T-helper 2 cell treated with Interferon-gamma antibody and Interleukin-4, amounts not matched to agents 100 ng/mL and 5 ng/mL, for 36 hours (primary cell): ENCODE measurements around the gene GPR158. TPM values are rescaled to one million over a fixed set of nuclear protein-coding genes. Genes with fewer than 3 reads are reported as not detected.

ENCODE experiments used
- intact Hi-C: fragments of 100-400 bp; cut with micrococcal nuclease; formaldehyde crosslinking; loops from one replicate; pipeline ENCODE4 v1.15.1; 2023
- total RNA-seq: library from RNA; stranded (reverse); gene quantifications from 2 replicates; pipeline ENCODE4 v1.2.3, GENCODE V29; 2022

GPR158 gene
- total RNA-seq, 1 donor from 2014 or later: not detected

DNA sequence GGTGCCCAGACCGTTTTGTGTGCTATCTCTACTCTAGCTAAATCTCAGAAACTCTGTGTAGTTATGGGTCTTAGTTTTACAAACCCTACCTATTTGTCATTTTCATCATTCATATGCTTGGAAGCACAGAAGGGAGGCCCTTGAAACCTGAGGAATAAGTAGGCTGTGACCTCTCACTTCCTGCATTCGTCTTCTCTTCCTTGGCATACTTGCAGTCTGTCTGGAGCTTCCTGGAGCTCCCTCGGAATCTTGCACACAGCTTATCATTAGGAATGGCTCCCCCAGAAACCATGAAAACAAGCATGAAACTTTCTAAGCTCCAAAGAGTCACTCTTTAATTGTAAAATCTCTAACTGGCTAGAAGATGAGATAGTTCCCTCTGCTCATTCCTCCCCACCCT lies 382.3 kb downstream of the GPR158 start:
- intact Hi-C loops: no loop called here

DNA sequence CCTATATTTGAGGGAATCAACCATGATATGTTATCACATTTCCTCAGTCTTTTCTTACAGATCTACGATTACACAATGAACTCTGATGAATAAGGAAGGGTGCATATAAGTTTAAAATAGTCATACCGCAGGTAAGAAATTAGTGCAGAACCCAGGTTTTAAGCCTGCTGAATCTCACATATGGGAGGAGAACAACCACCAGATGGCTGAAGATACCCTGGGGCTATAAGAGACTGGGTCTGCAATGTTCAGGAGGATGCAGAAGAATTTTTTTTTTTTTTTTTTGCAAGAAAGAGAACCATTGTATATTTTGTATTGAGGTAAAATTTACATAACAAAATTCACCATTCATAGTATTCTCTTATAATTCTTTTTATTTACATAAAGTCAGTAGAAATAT lies 387.0 kb downstream of the GPR158 start:
- intact Hi-C loops: no loop called here

DNA sequence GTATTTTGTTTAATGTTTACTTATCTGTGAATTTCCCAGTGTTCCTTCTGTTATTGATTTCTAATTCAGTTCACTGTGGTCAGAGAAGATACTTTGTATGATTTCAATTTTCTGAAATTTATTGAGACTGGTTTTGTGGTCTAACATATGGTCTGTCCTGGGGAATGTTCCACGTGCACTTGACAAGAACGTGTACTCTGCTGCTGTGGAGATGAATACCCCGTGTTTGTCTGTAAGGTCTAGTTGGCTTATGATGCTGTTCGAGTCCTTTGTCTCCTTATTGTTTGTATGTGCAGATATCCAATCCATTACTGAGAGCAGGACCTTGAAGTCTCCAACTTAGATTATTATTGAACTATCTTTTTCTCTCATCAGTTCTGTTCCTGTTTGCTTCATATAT lies 387.7 kb downstream of the GPR158 start:
- intact Hi-C loops: no loop called here

DNA sequence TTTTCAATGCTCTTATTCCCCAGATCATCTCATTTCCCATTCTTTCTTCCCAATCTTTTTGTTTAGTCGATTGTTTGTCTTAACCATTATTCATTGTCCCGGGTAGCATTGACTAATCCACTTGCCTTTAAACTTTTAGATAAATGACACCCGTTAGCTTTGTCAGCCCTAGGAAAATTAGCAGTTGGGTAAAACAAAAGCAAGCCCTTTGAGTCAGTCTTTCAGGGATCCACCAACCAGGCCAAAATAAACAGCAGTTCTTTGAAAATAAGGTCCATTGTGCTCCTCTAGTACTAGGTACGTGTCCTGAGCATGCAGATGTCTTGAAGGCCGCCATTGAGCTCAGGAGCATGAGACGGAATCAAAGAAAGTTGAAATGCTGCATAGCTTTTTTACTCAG lies 389.6 kb downstream of the GPR158 start:
- intact Hi-C loops: no loop called here

DNA sequence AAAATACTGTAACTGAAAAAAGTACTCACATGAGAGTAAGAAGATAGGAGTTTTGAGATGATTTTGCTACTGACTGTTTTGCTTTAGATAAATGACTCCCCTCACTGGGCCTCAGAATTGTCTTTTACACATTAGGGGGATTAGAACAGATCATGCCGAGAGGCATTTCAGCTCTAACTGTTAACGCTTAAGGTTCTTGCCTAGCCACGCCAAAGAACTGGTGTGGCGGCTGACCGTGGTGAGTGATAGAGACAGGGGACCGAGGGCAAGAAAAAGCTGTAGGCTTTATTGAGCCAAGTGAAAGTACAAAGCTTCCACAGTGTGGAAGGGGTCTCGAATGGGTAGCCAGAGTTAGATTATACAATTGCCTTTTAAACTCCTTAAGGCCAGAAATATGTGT lies 390.8 kb downstream of the GPR158 start:
- intact Hi-C loops: no loop called here

DNA sequence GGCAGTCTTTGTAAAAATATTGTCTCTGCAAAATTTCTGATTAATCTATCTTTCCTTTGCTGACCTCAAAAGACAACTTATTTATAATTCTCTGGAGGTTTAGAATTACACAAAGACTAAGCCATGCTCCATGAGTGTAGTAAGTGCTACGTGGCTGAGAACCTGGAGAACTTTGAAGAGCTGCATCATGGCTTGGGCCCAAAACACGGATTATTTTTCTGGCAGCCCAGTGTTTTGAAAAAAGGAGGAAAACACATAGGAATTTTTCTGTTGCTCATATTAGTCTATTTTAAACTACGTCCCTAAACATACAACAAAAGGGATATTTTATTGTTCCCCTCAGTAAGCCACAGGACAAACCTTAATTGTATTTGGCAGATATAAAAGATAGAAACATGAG lies 398.5 kb downstream of the GPR158 start:
- intact Hi-C loops: no loop called here

DNA sequence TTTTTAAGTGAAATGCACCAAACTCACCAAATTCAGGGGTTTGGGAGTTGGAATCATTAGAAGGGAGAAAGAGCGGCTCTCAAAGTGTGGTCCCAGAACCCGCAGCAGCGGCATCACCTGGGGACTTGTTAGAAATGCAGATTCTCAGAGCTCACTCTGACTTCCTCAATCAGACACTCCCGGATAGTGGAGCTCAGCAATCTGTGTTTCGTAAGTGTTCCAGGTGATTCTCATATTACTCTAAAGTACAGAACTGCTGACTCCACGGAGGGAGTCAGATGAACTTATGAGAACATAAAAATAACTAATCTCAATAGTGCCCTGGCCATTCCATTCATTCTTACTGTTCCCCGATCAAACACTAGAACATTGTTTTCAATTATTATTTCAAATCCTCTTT lies 400.5 kb downstream of the GPR158 start:
- intact Hi-C loops: no loop called here

DNA sequence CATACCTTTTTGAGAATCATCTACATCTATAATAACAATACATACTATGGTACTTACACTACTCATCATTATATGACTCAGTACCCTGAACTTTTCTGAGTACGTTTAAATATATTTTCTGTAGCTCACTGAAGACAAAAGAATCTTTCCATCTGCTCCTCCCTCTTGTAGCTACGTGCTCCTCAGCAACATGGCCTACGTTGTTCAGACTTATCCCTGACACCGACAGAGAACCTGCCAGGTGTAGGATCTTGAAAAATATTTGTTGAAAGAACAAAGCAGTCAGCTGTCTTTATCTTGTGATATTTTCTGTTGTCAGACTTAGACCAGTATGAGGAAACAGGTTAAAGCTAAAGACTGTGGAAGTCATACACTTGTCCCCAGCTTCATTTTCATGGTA lies 403.3 kb downstream of the GPR158 start:
- intact Hi-C loops: no loop called here

DNA sequence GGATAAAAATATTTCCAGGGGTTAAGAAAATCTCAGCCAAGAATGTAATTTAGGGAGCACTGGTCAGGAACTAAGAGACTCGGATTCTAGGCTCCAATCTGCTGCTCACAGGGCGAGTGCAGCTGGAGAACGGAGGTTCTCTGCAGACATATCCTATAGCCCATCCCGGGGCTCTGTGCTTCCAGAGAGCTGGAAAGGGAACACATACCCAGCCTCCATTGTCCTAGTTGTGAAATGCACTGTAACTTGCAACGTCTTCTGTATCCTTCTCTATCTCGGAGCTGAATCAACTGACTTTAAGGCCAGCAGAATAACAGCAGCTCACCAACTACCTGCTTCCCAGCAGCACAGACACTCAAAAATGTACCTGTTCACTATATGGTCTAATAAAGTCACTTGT lies 408.2 kb downstream of the GPR158 start:
- intact Hi-C loops: no loop called here

DNA sequence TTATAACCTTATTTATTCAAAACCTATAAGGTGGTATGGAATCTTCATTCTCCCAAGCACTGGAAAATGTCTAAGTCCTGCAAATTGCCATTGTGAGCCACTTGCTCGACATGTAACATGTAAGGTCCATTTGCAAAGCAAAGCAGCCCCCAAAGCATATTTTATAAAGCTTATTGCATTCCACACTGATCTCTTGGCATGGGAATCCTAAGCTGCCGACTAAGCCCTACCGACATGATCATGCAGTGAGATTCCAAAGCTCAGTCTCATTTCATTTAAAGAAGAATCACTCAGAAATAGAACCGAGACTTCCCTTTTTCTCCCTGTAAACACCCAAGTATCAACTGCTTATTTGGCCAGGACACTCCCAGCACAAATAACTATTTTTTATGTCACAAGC lies 425.9 kb downstream of the GPR158 start:
- intact Hi-C loops: no loop called here

DNA sequence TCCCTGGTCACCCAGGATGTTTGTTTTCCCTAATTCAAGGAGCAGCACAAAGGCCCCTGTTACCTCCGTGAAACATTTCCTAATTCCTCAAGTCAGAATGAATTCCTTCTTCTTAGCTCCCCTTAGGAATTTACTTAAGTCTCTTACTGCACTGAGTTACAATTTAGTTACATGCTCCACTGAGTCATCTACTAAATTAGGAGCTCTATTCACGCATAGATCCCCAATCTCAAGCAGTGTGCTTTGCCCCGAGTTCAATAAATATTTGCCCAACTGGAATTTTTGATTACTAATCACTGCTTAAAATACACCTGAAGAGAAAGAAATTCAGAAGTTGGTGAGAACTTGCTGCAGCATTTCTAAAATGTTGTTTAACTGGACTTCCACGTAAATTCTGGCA lies 429.8 kb downstream of the GPR158 start:
- intact Hi-C loops: no loop called here

DNA sequence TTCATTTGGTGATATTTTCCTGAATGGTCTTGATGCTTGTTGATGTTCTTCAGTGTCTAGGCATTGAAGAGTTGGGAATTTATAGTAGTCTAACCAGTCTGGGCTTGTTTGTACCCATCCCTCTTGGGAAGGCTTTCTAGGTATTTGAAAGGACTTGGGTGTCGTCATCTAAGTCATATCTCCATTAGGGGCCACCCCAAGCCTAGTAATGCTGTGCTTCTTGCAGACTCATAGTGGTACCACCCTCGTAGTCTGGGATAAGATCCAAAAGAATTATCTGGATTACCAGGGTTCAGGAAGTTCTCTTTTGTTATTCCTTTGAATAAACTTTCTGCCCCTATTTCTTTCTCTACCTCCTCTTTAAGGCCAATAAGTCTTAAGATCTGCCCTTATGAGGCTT lies 439.9 kb downstream of the GPR158 start:
- intact Hi-C loops: no loop called here

DNA sequence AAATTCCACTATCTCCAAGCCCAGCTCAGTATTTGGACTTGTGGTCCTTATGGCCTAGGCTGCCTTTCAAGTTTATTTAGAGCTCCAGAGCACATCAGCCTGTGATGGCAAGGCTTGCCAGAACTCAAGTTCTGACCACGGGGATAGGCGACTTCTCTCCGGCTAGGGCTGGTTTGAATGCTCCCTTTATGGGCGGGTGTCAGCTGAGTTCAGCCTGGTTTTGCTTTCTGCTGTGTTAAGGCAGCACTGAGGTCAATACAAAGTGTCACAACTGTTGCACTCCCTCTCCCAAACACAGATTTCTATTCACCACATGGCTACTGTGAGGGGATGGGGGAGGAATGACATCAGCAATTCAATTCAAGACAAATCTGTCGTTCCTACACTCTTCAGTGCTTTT lies 441.1 kb downstream of the GPR158 start:
- intact Hi-C loops: no loop called here

DNA sequence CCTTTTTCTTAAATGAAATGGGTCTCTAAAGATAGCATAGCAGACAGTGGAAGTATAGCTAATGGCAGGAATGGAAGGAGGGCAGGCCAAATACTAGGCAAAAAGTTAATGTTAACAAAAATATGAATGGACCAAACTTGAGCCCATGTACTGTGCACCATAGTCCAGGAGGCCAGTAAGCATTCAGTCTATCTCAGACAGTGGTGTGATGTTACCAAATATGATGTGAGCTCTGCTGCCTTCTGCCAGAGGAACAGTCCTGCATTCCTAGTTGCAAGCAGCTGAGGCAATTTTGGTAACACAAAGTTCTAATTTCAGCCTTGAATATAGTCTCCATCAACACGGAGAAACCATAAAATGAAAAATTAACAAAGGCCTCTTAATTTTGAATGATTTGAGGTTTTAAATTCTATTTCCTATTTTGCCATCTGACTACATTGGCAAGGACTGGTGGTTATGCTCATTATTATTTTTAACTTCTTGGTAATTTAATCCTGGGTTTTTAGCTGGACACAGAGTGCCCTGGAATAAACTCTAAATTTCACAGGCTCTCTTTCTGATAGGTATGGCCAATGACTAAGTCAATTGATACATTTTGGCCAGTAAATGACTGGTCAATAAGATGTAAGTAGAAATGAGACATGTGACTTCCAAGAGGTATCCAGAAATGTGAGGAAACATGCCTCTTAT lies 442.2 kb downstream of the GPR158 start:
- intact Hi-C loops: no loop called here

DNA sequence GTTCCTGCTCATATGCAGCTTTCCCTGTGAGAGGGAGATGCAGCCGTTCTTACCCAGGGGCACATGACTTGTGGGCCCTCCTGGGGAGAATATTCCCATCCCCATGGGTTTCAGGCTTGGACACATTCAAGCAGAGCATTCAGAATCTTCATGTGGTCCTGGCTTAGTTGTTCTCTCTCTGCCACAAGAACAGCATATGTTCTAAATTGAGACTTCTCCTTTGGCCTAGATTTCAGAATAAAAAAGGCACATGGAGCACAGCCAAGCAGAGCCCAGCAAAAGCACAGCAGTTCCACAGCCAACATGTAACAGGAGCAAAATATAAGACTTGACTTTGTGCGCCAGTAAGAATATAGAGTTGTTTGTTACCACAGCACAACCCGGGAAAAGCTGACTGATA lies 452.8 kb downstream of the GPR158 start:
- intact Hi-C loops: no loop called here

DNA sequence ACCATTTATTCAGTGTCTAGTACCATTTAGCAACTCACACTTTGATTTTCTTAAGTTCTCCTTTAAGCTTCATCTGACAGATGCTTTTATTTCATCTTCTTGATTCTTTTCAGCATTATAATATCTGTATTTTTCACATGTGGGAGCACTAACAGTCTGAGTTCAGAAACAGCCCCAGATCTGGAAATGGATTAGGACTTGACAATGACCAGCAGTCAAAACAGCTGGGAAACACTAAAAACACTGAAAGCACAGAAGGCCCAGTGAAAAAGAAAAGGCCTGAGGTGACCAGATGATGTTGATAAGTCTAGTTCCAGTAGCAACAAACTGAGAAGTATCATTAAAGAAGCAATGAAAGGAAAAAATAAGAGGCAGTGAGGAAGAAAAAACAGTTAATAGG lies 454.5 kb downstream of the GPR158 start:
- intact Hi-C loops: no loop called here

DNA sequence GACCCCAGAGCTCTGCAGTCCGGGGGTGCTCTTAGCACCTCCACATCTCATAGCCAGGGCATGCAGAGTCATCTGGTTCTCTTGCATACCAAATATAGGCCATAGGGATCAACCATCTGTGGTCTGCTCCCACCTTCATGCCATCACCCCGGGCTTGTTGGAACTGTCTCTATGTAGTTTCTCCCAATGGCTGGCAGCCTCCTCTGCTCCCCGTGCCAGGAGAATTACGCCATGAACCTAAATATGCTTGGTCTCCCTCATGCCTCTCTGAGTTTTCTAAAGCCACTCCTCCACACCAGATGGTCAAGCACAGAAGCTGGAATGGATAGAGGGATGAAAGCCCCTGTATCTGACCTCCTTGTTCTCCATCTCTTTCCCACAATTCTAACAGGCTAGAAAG lies 456.7 kb downstream of the GPR158 start:
- intact Hi-C loops: no loop called here

DNA sequence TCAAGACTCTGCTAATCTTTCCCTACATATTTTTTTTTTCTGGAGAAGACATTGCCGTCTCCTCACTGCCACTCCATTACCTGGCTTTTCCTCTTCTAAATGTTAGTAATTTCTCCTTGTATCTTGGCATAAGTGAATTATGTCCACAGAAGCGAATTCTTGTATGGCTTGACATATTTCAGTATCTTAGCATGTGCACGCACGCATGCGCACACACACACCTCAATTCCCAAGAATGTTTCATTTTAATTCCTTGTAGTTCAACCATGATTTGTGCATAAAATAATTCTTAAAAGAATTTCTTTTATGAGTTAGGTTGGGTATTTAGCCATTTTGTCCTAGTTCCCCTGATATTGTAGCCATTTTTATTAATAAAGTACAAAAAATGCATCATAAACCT lies 458.0 kb downstream of the GPR158 start:
- intact Hi-C loops: no loop called here

DNA sequence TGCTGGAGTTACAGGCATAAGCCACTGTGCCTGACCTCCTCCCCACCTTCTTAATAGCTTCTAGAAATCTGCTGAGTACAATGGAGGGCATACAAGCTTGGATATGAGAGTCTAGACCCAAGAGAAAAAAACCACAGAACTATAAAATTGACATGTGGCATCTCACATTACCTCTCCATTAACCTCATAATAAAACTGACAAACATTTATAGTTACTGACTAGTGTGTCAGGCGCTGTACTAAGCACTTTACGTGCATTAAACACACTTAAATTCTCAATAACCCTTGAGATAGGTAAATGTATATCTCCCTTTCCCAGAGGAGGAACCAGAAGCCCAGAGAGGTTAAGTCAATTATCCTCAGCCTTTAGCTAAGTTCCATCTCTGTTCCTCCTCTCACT lies 458.7 kb downstream of the GPR158 start:
- intact Hi-C loops: no loop called here

DNA sequence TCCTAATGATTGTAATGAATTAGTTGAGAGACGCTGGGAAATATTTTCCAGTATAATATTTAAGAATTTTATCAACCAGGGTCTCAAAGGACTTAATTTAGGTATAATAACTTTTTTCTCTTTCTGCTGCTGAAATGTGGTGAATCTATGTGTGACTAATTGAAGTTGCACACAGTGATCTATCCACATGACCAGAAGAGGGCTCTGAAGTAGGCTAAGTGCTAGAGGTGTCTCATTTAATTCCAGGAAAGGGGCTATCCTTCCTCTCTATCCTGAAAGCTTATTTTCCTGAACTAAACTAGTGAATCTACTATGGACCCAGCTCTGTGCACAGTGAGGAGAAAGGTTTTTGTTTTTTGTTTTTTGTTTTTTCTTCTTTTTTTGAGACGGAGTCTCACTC lies 464.8 kb downstream of the GPR158 start:
- intact Hi-C loops: no loop called here

DNA sequence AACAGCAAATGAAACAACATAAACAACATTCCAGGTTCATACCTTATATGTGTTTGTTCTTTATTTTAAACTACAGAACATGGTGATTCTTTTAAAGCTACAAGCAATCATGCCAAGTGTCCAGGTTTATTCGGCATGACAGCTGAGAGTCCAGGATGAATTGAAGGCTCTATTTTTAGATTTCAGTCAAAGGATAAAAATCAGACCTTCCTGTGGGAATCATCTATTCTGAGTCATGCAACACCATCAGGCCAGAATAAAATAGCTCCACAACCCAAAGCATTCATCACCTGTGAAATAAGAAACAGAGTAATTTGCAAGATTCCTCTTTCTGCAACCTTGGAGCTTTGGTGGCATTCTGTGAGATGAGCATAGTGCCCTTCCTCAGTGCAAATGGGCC lies 466.8 kb downstream of the GPR158 start:
- intact Hi-C loops: no loop called here

DNA sequence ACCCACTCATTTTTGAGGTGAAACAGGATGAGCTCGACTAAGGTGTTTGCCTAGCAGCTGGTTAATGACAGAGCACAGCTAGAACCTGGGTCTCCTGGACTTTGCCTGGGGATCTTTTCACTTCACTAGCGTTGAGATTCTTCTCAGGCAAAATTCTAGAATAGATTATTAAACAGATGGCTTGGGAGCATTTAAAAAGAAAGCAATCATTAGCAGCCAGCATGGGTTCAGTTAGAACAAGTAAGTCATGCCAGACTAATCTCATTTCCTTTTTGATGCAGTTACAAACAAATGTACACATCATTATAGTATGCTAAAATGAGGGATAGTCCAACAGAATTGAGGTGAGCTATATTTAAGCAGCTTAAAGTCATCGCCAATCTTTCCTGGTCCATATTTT lies 467.9 kb downstream of the GPR158 start:
- intact Hi-C loops: no loop called here

DNA sequence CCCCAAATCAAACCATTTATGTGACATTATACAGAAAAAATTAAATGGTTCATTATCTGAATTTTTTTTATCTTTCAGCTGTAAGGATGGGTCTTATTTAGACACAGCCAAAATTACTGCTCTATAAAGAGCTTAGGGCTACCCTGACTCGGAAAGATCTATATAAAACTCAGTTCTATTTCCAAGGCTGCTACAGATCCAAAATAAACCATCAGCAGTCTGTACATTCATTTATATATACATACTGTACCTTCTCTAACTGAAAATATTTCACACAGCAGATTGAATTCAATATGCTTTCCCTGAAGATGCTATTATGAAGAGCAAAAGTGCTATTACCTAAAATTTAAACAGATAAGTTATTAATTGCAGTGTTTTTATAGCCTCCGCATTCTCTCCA lies 471.6 kb downstream of the GPR158 start:
- intact Hi-C loops: no loop called here

DNA sequence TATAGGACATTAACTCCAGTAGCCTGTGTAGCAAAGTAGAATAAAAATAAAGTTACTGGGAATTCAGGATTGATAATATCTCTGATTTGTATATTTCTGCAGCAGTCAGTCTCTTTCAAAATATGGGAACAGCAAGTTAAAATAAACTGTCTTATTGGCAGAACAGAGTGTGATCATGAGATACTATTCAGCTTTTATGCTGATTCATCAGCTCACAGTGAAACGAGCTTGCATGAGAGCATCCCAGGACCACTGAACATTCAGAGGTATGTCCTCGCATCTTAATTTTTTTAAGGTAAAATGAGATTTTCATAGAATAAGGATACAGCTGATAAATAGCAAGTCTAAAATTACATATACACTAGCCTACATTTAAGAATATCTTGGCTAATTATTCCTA lies 476.7 kb downstream of the GPR158 start:
- intact Hi-C loops: no loop called here
